HG02970 (cell line): ENCODE measurements around the gene KCNK7.

ENCODE experiments used
- ATAC-seq: cut with Tn5 transposase; IDR thresholded peaks from one replicate; pipeline ENCODE4 v1.9.1; 2021; ENCODE audit warnings: mild to moderate bottlenecking, moderate library complexity, moderate number of reproducible peaks; ENCODE audit not compliant: unreplicated experiment, low FRiP score

The KCNK7 gene

GRCh38 chr11:65611758-65612603 lies 16.4 kb upstream of the KCNK7 start:
- no peak for ATAC-seq

- ATAC-seq, result no peak
Observed at GRCh38 chr11:65611028-65611757, 15.6 kb upstream of the KCNK7 start.

- no peak for ATAC-seq
Observed at GRCh38 chr11:65610404-65610803, 14.8 kb upstream of the KCNK7 start.

- ATAC-seq, result no peak
Observed at GRCh38 chr11:65609665-65610064, 14.1 kb upstream of the KCNK7 start.

- ATAC-seq, result no peak
Observed at GRCh38 chr11:65609229-65609628, 13.6 kb upstream of the KCNK7 start.

GRCh38 chr11:65607614-65608426 lies 12.2 kb upstream of the KCNK7 start:
- no peak for ATAC-seq

GRCh38 chr11:65606876-65607613 lies 11.4 kb upstream of the KCNK7 start:
- no peak for ATAC-seq

- no peak for ATAC-seq
Observed at GRCh38 chr11:65604258-65604657, 8.7 kb upstream of the KCNK7 start.

- ATAC-seq, result no peak
Observed at GRCh38 chr11:65599955-65600246, 4.3 kb upstream of the KCNK7 start.

GRCh38 chr11:65599216-65599954 lies 3.8 kb upstream of the KCNK7 start:
- ATAC-seq, result no peak

- ATAC-seq, result no peak
Observed at GRCh38 chr11:65598258-65598699, 2.7 kb upstream of the KCNK7 start.

GRCh38 chr11:65596520-65596919 lies 920 bp upstream of the KCNK7 start:
- no peak for ATAC-seq

GRCh38 chr11:65595131-65595530 lies 469 bp downstream of the KCNK7 start:
- ATAC-seq, result no peak

GRCh38 chr11:65593518-65594414 lies 1.8 kb downstream of the KCNK7 start:
- no peak for ATAC-seq

GRCh38 chr11:65592858-65593517 lies 2.6 kb downstream of the KCNK7 start:
- no peak for ATAC-seq

GRCh38 chr11:65591939-65592857 lies 3.4 kb downstream of the KCNK7 start:
- ATAC-seq, result no peak

- ATAC-seq, result no peak
Observed at GRCh38 chr11:65590240-65590738, 5.3 kb downstream of the KCNK7 start.
